Bronchial epithelial cell (primary cell): Measurements from ENCODE around the gene PTBP1. TPM values are rescaled to one million over a fixed set of nuclear protein-coding genes. Genes with fewer than 3 reads are reported as not detected.

ENCODE experiments used
- DNase-seq: peaks from one replicate; pipeline ENCODE4 v3.0.0-alpha.2; 2010; ENCODE audit warnings: low read depth
- FAIRE-seq: peaks from 2 replicates; lab custom pipeline; 2011; peaks lifted over from hg19 to GRCh38; lab: Jason Lieb, UNC
- H3K27me3 ChIP-seq: 2 replicates; pipeline ENCODE4 v1.5.1; 2011; ENCODE audit warnings: low read length; ENCODE audit not compliant: control insufficient read depth, insufficient read depth
- H3K36me3 ChIP-seq: 2 replicates; pipeline ENCODE4 v1.5.1; 2011; ENCODE audit warnings: low read length; ENCODE audit not compliant: control insufficient read depth, insufficient read depth
- H3K4me3 ChIP-seq: 2 replicates; pipeline ENCODE4 v1.5.1; 2011; ENCODE audit warnings: mild to moderate bottlenecking, low read depth, low read length, control low read depth
- total RNA-seq: library from RNA; depleted of rRNA; stranded (reverse); fragments of >200 nt; gene quantifications from 2 replicates; pipeline ENCODE4 v1.2.1, GENCODE V29; 2014
- TF ChIP-seq, protein P1 (sequence below): IDR thresholded peaks from 2 replicates; pipeline ENCODE4 v1.5.1; 2011; ENCODE audit warnings: mild to moderate bottlenecking, moderate library complexity, low read length, control low read depth, inconsistent platforms; ENCODE audit not compliant: insufficient read depth, severe bottlenecking

The PTBP1 gene
- total RNA-seq, 1 donor from 2014 or later: 99.0 TPM

DNA sequence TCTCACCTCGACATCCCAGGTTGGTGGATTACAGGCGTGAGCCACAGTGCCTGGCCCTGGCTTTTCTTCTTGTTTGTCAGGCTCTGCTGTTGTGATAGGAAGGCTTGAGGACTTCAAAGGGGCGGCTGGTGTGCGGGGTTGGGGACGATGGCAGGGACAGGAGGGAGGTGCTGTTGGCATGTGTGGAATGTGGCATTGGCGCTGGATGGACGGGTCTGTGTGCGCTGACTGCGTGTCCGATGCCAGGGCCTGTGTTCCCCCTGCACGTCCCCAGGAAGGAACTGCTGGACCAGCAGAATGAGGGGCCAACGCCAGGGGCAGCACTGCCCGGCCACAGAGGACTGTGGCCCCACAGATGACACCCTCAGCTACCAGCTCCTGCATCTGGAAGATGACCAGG lies 12.7 kb upstream of the PTBP1 start:
- TF ChIP-seq, protein P1, sequence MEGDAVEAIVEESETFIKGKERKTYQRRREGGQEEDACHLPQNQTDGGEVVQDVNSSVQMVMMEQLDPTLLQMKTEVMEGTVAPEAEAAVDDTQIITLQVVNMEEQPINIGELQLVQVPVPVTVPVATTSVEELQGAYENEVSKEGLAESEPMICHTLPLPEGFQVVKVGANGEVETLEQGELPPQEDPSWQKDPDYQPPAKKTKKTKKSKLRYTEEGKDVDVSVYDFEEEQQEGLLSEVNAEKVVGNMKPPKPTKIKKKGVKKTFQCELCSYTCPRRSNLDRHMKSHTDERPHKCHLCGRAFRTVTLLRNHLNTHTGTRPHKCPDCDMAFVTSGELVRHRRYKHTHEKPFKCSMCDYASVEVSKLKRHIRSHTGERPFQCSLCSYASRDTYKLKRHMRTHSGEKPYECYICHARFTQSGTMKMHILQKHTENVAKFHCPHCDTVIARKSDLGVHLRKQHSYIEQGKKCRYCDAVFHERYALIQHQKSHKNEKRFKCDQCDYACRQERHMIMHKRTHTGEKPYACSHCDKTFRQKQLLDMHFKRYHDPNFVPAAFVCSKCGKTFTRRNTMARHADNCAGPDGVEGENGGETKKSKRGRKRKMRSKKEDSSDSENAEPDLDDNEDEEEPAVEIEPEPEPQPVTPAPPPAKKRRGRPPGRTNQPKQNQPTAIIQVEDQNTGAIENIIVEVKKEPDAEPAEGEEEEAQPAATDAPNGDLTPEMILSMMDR: peak; percentile 12
- DNase-seq: no peak
- no peak for FAIRE-seq
- H3K27me3 ChIP-seq: no peaks in the 10 kb centered on the region
- no peaks in the 10 kb centered on the region for H3K36me3 ChIP-seq
- no peak overlapping the region for H3K4me3 ChIP-seq

DNA sequence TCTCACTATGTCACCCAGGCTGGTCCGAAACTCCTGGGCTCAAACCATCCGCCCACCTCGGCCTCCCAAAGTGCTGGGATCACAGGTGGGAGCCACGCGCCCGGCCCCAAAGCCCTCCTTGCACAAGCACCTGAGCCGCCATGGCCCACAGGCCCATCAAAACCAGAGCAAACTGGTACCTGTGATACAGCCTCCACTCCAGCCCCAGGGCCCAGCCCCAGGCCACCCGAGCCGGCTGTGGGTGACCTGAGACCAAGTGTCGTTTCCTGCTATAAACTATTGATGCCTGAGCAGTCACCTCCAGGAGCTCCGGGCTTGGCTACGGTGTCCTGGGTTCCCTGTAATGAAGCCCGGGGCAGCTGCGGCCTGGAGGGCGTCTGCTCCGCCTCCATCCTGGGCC lies 9.7 kb upstream of the PTBP1 start:
- Histone ChIP-seq H3K27me3 (no peaks in the 10 kb centered on the region), H3K4me3 (no peak overlapping the region), H3K36me3 (no peaks in the 10 kb centered on the region)
- TF ChIP-seq, protein P1: no peak
- FAIRE-seq (no peak), DNase-seq (no peak)

DNA sequence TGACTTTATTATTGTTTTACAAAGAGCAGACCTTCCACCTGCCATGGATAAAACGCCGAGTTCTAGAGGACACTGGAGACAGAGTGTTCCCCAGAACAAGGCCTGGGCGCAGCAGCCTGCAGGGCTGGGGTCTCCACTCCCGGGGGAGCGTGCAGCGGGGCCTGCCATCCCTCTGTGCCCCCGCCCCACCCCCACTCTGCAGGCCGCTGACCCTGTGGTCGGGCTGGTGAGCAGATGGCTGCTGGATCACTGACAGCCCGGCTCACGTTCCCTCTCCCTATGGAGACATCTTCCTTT lies 8.6 kb upstream of the PTBP1 start:
- H3K27me3 ChIP-seq: no peaks in the 10 kb centered on the region
- H3K4me3 ChIP-seq: no peak overlapping the region
- no peak for FAIRE-seq
- no peak for DNase-seq
- TF ChIP-seq, protein P1: no peak
- H3K36me3 ChIP-seq: no peaks in the 10 kb centered on the region

DNA sequence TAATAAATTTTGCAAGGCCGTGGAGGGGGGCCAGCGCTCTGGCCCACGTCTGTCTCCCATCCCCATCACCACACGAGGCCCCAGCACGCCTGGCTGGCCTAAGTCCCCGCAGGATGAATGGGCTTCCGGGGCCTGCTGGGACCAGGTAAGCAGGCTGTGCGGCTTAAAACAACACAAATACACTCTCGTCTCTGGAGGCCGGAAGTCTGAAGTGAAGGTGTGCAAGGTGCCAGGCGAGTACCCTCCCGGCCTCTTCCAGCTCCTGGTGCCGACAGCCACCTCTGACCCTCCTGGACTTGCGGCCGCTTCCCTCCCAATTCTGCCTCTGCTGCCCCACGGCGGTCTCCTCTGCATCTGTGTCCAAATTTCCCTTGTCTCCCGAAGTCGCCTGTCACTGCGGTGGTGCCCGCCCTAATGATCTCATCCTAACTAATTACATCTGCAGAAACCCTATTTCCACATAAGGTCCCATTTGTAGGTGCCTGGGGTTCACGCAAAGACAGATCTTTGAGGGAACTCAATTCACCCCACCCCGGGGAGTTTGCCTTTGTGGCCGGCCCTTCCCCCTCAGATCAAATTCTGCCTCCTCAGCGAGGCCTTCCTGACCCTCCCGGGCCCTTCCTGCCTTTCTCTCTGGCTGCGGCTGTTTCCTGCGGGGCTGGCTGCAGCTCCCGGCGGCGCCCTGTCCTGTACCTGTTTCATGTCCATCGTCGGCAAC lies 8.1 kb upstream of the PTBP1 start:
- DNase-seq (no peak), FAIRE-seq (no peak)
- Histone ChIP-seq H3K27me3 (no peaks in the 10 kb centered on the region), H3K36me3 (no peaks in the 10 kb centered on the region), H3K4me3 (no peak overlapping the region)
- TF ChIP-seq, protein P1: no peak

DNA sequence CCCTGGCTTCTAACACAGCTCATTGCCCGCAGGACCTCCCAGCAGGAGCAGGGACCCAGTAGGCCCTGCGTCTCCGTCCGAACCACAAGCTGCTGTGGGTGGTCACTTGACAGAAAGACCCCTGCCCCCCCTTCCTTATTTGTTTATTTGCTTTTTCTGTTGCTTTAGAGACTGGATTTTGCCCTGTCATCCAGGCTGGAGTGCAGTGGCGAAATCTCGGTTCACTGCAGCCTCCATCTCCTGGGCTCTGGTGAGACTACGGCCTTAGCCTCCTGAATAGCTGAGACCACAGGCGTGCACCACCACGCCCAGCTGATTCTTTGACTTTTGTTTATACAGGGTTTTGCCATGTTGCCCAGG lies 7.6 kb upstream of the PTBP1 start:
- TF ChIP-seq, protein P1: no peak
- FAIRE-seq (no peak), DNase-seq (no peak)
- Histone ChIP-seq H3K27me3 (no peaks in the 10 kb centered on the region), H3K36me3 (no peaks in the 10 kb centered on the region), H3K4me3 (no peak overlapping the region)

DNA sequence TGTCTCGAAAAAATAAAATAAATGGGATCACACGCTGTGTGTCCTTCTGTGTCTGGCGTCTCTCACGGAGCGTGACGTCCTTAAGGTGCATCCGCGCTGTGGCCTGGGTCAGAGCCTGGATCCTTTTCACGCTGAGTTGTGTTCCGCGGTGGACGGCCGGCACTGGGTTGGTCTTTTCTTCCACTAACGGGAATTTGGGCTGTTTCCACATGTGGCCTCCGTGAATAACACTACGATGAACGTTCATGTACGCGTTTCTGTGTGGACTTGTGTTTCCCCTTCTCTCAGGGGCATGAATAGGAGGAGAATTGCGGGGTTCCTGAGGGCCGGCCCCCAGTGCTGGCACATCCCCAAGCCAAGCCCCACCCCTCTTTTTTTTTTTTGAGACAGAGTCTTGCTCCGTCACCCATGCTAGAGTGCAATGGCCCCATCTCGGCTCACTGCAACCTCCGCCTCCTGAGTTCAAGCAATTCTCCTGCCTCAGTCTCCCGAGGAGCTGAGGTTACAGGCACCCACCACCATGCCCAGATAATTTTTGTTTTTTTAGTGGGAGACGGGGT lies 6.2 kb upstream of the PTBP1 start:
- TF ChIP-seq, protein P1: no peak
- H3K36me3 ChIP-seq: no peaks in the 10 kb centered on the region
- no peaks in the 10 kb centered on the region for H3K27me3 ChIP-seq
- FAIRE-seq (no peak), DNase-seq (no peak)
- H3K4me3 ChIP-seq: no peak overlapping the region
